HuH-7.5 (cell line): ENCODE results near the gene AADACL3.
"Not testable (repeated sequence)": the region's sequence is repeated elsewhere in the genome, so short reads cannot be mapped to it uniquely, and the experiment has no call there.

ENCODE experiments used
- DNase-seq: peaks from one replicate; pipeline ENCODE4 v3.0.0; 2011; ENCODE audit warnings: low spot score

Gene AADACL3

DNA sequence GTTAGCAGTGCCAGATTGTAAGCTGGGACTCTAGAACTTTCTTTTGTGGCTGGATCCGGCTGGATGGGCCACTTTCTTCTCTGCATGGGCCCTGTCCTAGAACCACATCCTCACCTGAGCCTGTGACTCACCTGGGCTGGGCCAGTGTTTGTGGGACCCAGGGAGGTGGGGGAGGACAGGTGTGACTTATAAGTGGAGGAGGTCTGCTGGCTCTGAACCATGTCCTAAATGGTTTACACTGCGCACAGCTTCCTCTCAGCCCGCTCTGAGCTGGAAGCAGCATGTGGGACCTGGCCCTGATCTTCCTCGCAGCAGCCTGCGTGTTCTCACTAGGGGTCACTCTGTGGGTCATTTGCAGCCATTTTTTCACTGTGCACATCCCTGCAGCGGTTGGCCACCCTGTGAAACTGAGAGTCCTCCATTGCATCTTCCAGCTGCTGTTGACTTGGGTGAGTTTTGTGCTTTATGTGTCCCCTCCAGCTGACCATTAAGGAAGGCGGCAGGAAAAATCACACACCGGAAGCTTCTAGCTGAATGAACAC, at the start of gene AADACL3:
Gene AADACL3, plus strand, starts transcription at position 215 of the 542 bp plus-strand sequence. Its CDS starts 67 bp downstream, at position 282.
- DNase-seq, result no peak

- DNase-seq, result no peak
Observed at GRCh38 chr1:12666141-12666735, 49.7 kb upstream of the AADACL3 start.

- no peak for DNase-seq
Observed at GRCh38 chr1:12669529-12670068, 46.3 kb upstream of the AADACL3 start.

DNA sequence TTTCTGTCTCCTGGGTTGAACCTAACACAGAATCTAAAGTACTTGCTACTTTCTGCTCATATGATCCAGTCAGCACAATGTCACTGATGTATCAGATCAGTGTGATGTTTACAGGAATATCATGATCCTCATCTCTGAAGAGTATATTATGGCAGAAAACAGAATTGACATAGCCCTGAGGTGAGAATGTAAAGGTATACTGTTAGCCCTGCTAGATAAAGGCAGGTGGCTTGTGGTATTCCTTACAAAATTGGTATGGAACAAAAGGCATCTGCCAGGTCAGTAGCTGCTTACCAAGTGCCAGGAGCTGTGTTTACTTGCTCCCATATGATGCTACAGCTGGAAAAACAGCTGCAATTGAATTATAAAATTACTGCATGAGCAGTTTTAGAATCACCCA, 41.6 kb upstream of the AADACL3 start:
- DNase-seq, result no peak

GRCh38 chr1:12676122-12676521, 39.8 kb upstream of the AADACL3 start:
- not testable (repeated sequence) for DNase-seq

- no peak for DNase-seq
Observed at GRCh38 chr1:12677565-12677964, 38.3 kb upstream of the AADACL3 start.

DNA sequence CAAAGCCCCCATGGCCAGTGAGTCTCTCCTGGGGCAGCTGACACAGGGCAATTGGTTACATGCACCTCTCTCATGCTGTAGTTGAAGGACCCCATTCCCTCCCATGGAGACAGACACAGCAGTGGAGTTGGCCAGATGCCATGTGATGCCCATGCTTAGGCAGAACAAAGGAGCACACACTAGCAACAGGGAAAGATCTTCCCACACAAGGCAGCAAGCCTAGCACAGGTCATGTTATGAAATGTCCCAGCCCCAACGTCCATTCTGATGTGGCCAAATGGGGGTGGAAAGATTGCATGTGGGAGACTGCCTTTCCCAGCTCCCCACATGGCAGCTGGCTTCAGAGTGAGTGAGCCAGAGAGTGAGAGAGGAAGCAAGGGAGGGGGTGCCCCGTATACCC, 37.6 kb upstream of the AADACL3 start:
- DNase-seq, result no peak

DNA sequence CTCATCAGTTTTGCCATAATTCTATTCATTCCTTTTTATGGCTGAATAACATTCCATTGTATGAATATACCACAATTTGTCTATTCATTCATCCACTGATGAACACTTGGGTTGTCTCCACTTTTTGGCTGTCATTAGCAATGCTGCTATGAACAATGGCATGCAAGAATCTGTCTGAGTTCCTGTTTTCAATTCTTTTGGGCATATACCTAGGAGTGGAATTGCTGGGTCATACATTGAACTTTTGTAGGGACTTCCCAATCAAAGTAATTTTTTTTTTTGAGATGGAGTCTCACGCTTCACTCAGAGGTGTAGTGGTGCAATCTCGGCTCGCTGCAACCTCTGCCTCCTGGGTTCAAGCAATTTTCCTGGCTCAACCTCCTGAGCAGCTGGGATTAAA, 37.1 kb upstream of the AADACL3 start:
- DNase-seq, result no peak

GRCh38 chr1:12690156-12690555, 25.8 kb upstream of the AADACL3 start:
- DNase-seq, result no peak

DNA sequence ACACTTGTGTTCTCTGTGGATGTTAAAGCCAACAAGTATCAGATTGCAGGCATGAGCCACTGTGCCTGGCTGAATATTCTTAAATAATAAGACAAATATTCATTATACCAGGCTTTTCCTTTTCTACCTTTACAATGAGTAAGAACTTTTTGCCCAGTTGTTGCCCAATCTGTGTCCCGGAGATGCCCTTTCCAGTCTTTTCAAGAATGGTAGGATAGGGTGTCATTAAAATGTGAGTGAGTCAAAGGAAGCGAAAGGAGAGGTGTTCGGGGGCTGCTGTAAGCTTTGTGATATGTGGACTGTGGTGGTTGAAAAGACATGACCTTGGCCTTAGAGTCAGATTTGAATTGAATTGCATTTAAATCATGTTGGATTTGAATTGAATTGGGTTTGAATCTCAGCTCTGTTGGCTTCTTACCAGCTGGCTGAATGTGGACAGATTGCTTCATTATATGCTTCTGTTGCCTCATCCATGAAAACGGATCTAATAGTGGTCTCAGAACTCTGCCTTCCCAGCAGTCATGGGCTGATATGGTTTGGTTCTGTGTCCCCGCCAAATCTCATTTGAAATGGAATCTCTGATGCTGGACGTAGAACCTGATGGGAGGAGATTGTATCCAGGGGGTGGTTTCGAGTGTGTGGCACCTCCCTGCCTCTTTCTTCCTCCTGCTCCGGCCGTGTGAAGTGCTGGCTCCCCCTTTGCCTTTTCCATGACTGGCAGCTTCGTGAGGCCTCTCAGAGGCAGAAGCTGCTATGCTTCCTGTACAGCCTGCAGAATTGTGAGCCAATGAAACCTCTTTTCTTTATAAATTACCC, 22.7 kb upstream of the AADACL3 start:
- DNase-seq, result no peak

DNA sequence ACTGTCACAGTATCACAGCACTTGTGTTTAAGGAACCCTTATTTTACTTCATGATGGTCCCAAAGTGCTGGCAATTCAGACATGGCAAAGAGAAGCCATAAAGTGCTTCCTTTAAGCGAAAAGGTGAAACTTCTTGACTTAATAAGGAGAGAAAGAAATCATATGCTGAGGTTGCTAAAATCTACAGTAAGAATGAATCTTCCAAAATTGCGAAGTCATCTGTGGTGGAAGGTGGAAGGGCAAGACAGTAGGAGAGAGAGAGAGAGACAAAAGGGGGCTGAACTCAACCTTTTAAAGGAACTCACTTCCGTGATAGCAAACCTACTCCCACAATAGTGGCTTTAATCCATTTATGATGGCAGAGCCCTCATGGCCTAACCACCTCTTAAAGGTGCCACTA, 19.3 kb upstream of the AADACL3 start:
- DNase-seq, result no peak

DNA sequence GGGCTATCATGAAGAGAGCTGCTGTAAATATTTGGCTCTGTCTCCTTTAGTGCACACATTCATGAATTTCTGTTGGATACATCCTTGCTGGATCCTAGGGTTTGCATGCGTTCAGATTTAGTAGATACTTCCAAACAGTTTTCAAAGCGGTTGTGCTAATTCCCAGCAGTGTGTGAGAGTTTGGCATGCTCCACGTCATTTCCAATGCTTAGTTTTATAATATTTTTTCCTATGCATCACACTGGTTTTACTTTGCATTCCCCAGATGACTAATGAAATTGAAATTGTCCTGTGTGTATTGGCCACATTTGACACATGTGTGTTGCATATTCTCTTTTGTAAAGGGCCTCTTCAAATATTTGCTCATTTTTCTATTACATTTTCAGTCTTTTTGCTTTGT, 18.5 kb upstream of the AADACL3 start:
- no peak for DNase-seq

- no peak for DNase-seq
Observed at GRCh38 chr1:12703821-12704451, 12.0 kb upstream of the AADACL3 start.

GRCh38 chr1:12706061-12706460, 9.8 kb upstream of the AADACL3 start:
- no peak for DNase-seq

- DNase-seq, result no peak
Observed at GRCh38 chr1:12708396-12709090, 7.4 kb upstream of the AADACL3 start.

GRCh38 chr1:12709091-12709491, 6.8 kb upstream of the AADACL3 start:
- DNase-seq, result no peak

DNA sequence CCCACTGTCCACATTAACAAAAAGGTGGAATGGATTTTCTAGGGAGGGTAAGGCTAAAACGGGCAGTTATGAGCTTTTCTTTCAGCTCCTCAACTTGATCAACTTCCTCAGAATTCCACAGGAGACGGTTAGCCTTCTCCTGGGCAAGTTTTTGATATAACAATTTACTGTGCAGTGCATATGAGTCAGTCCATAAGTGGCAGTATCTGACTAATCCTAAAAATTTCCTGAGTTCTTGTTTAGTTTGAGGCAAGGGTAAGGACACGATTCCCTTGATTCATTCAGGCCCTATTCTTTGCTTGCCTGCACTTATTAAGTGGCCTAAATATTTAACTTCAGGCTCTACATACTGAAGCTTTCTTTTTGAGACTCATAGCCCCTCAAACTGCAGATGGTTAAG, 6.2 kb upstream of the AADACL3 start:
- no peak for DNase-seq

DNA sequence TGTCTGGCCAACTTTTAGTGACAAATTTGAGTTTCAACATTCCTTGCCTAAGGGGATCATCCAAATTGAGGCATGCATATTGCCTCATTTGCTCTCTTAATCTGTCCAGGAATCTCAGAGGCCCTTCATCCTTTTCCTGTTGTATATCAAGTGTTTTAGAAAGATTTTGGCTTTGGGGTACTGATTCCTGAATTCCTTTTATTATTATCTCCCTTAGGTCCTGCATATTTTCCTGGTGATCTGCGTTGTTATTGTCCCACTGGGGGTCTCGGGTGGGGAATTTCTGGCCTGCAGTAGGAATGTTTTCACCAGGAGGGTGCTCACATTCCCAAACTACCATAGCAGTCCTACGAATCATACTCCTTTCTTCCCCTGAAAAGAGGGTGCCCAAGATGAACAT, 4.4 kb upstream of the AADACL3 start:
- DNase-seq, result no peak

- no peak for DNase-seq
Observed at GRCh38 chr1:12712076-12712475, 3.8 kb upstream of the AADACL3 start.

DNA sequence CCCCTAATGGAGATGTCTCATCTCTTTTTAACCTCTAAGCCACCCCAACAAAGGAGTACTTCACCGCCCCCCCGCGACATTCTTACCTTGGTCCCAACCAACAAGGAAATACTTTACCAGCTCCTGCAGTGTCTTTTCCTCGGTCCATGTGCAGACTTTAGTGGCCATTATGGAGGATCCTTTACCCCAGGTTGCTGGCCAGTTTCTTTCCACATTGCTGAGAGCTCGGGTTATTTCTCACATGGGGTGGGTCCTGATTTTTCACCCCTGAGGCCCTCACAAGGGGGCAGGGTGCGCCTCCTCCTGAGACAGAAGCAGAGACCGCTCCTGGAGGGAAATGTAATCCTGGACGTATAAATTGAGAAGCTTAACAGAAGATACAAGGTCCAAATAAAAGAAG, 3.0 kb upstream of the AADACL3 start:
- no peak for DNase-seq

DNA sequence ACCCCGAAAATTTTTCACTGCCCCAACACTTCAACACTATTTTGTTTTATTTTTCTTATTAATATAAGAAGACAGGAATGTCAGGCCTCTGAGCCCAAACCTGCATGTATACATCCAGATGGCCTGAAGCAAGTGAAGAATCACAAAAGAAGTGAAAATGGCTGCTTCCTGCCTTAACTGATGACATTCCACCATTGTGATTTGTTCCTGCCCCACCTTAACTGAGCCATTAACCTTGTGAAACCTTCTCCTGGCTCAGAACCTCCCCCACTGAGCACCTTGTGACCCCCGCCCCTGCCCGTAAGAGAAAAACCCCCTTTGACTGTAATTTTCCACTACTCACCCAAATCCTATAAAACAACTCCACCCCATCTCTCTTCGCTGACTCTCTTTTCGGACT, 2.3 kb upstream of the AADACL3 start:
- DNase-seq, result not testable (repeated sequence)
